ENCODE data around the gene ERG.

The ERG gene

DNA sequence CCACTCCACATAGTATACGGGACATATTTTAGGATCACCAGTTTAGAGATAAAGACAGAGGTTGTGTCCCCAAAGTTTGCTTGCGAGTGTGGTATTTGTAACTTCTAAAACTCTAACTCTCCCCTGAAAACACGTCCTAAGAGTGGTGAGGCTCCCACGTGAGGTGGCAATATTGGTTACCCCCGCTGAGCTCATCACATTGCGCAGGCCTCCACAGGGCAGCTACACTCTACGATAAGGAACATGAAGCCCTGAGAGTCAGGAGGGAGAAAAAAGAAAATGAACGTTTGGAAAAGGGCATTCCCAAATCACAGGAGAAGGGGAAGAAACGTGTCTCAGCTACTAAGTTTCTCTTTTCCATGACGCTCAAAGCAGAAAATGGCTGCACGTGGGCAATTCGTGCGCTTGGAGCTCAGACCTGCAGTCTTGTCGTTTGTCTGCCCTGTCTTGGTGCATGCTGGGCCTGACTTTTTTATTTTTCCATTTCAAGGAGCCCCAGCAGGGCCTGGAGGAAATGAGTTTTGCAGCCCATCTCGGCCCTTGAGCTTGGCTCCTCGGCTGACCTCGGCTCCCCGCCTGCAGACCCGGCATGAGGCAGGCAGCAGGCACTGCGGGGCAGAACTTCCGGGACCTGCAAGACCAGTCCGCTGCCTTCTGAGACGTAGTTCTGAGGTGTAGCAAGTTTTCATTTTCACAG is 25.7 kb downstream of the ERG start:
- TF ChIP-seq SIN3A (IDR thresholded peaks at IDR 0.05; ENCODE audit: borderline replicate concordance, insufficient read depth, low read length) (no peak), POLR2AphosphoS5 (IDR thresholded peaks at IDR 0.05; ENCODE audit: low read depth, low read length) (no peak), REST (IDR thresholded peaks at IDR 0.05; ENCODE audit: insufficient read depth in 1 of 2, low read depth in 2 of 2, low read length in 2 of 2) (no peak), FOXP2 (optimal IDR thresholded peaks at IDR 0.05; ENCODE audit: borderline replicate concordance, extremely low read depth, extremely low read length, insufficient read depth) (no peak), TAF1 (IDR thresholded peaks at IDR 0.05; ENCODE audit: borderline replicate concordance, insufficient read depth, low read length) (no peak)

- no peak for TF ChIP-seq REST (IDR thresholded peaks at IDR 0.05; ENCODE audit: insufficient read depth in 1 of 2, low read depth in 2 of 2, low read length in 2 of 2)
- no peak for TF ChIP-seq POLR2AphosphoS5 (IDR thresholded peaks at IDR 0.05; ENCODE audit: low read depth, low read length)
- no peak for TF ChIP-seq TAF1 (IDR thresholded peaks at IDR 0.05; ENCODE audit: borderline replicate concordance, insufficient read depth, low read length)
- TF ChIP-seq SIN3A (IDR thresholded peaks at IDR 0.05; ENCODE audit: borderline replicate concordance, insufficient read depth, low read length): no peak
- no peak for TF ChIP-seq FOXP2 (optimal IDR thresholded peaks at IDR 0.05; ENCODE audit: borderline replicate concordance, extremely low read depth, extremely low read length, insufficient read depth)
Measured at GRCh38 chr21:38471766-38472165, 26.5 kb downstream of the ERG start.

GRCh38 chr21:38470755-38471154 is 27.5 kb downstream of the ERG start:
- TF ChIP-seq FOXP2 (optimal IDR thresholded peaks at IDR 0.05; ENCODE audit: borderline replicate concordance, extremely low read depth, extremely low read length, insufficient read depth): no peak
- TF ChIP-seq SIN3A (IDR thresholded peaks at IDR 0.05; ENCODE audit: borderline replicate concordance, insufficient read depth, low read length): no peak
- TF ChIP-seq REST (IDR thresholded peaks at IDR 0.05; ENCODE audit: insufficient read depth in 1 of 2, low read depth in 2 of 2, low read length in 2 of 2): no peak
- no peak for TF ChIP-seq POLR2AphosphoS5 (IDR thresholded peaks at IDR 0.05; ENCODE audit: low read depth, low read length)
- TF ChIP-seq TAF1 (IDR thresholded peaks at IDR 0.05; ENCODE audit: borderline replicate concordance, insufficient read depth, low read length): no peak

DNA sequence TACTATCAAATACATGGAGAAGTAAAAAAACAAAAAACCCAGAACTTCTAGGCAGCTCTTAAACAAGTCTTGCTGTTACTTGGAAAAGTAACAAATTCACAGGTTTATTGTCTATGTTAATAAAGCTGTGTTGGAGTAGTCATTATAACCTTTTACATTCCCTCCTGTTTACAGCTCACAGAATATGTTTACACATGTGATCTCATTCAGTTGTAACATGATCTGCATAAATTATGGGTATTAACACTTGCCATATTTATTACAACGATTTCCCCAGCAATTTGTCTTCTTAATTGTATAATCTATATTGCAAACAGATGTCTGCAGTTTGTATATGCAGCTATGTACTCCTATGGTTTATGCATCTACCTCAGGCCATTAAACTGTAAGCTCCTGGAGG is 28.6 kb downstream of the ERG start:
- no peak for TF ChIP-seq TAF1 (IDR thresholded peaks at IDR 0.05; ENCODE audit: borderline replicate concordance, insufficient read depth, low read length)
- TF ChIP-seq SIN3A (IDR thresholded peaks at IDR 0.05; ENCODE audit: borderline replicate concordance, insufficient read depth, low read length): no peak
- TF ChIP-seq REST (IDR thresholded peaks at IDR 0.05; ENCODE audit: insufficient read depth in 1 of 2, low read depth in 2 of 2, low read length in 2 of 2): no peak
- TF ChIP-seq POLR2AphosphoS5 (IDR thresholded peaks at IDR 0.05; ENCODE audit: low read depth, low read length): no peak
- no peak for TF ChIP-seq FOXP2 (optimal IDR thresholded peaks at IDR 0.05; ENCODE audit: borderline replicate concordance, extremely low read depth, extremely low read length, insufficient read depth)
